Endothelial cell (in vitro differentiated cells): ENCODE measurements around the gene FGGY. TPM values are rescaled to one million over a fixed set of nuclear protein-coding genes. Genes with fewer than 3 reads are reported as not detected.

Source experiments
- DNase-seq: peaks from one replicate; pipeline ENCODE4 v3.0.0; 2021; ENCODE audit warnings: low spot score
- H3K27ac Mint-ChIP-seq: one replicate; pipeline ENCODE4 v1.8.0; 2021; ENCODE audit warnings: mixed read lengths, inconsistent platforms; ENCODE audit not compliant: unreplicated experiment
- H3K27me3 Mint-ChIP-seq: one replicate; pipeline ENCODE4 v1.8.0; 2021; ENCODE audit warnings: mild to moderate bottlenecking, moderate library complexity, mixed read lengths, inconsistent platforms; ENCODE audit not compliant: unreplicated experiment
- H3K36me3 Mint-ChIP-seq: one replicate; pipeline ENCODE4 v1.8.0; 2021; ENCODE audit warnings: mild to moderate bottlenecking, low read depth, mixed read lengths, inconsistent platforms; ENCODE audit not compliant: unreplicated experiment
- H3K4me1 Mint-ChIP-seq: one replicate; pipeline ENCODE4 v1.8.0; 2021; ENCODE audit warnings: mild to moderate bottlenecking, mixed read lengths, inconsistent platforms; ENCODE audit not compliant: unreplicated experiment
- H3K4me3 Mint-ChIP-seq: one replicate; pipeline ENCODE4 v1.8.0; 2021; ENCODE audit warnings: mild to moderate bottlenecking, mixed read lengths, inconsistent platforms; ENCODE audit not compliant: unreplicated experiment
- H3K9me3 Mint-ChIP-seq: one replicate; pipeline ENCODE4 v1.8.0; 2021; ENCODE audit warnings: mixed read lengths, inconsistent platforms; ENCODE audit not compliant: unreplicated experiment
- CTCF ChIP-seq: fragments of 200-600 bp; sonication (generic); IDR thresholded peaks from one replicate; pipeline ENCODE4 v1.5.0; 2021; ENCODE audit warnings: antibody characterized with exemption; ENCODE audit not compliant: unreplicated experiment
- total RNA-seq: library from RNA; stranded (reverse); fragmentation: NEBNext Ultra II Directional; extraction: Animal tissue kit (Norgen Biotek cat#: 25700); gene quantifications from one replicate; pipeline ENCODE4 v1.2.1, GENCODE V29; 2021; ENCODE audit not compliant: unreplicated experiment

Gene FGGY
- total RNA-seq, 1 donor from 2014 or later = 41.2 TPM

- Mint-ChIP-seq H3K4me1 (peaks cover 10% of the 10 kb centered on the region), H3K27ac (no peak overlapping the region), H3K27me3 (peaks cover 2% of the 10 kb centered on the region), H3K4me3 (no peak overlapping the region), H3K36me3 (peaks cover 41% of the 10 kb centered on the region), H3K9me3 (peaks cover 14% of the 10 kb centered on the region)
- DNase-seq = no peak
- TF ChIP-seq CTCF = no peak
Observed at GRCh38 chr1:59561796-59562195, 264.9 kb downstream of the FGGY start.

- Mint-ChIP-seq H3K27ac (no peak overlapping the region), H3K27me3 (peaks cover 2% of the 10 kb centered on the region), H3K4me3 (no peak overlapping the region), H3K9me3 (no peaks in the 10 kb centered on the region), H3K4me1 (peaks cover 21% of the 10 kb centered on the region), H3K36me3 (peaks cover 15% of the 10 kb centered on the region)
- no peak for DNase-seq
- no peak for TF ChIP-seq CTCF
Observed at GRCh38 chr1:59564192-59564891, 267.4 kb downstream of the FGGY start.

GRCh38 chr1:59565611-59566410 lies 268.9 kb downstream of the FGGY start:
- no peak overlapping the region for H3K27ac Mint-ChIP-seq
- no peaks in the 10 kb centered on the region for H3K9me3 Mint-ChIP-seq
- DNase-seq = no peak
- TF ChIP-seq CTCF = no peak
- H3K4me3 Mint-ChIP-seq = no peak overlapping the region
- H3K4me1 Mint-ChIP-seq = peaks cover 32% of the 10 kb centered on the region
- no peaks in the 10 kb centered on the region for H3K27me3 Mint-ChIP-seq
- H3K36me3 Mint-ChIP-seq = peaks cover 7% of the 10 kb centered on the region

GRCh38 chr1:59568158-59568935 lies 271.5 kb downstream of the FGGY start:
- Mint-ChIP-seq H3K27ac (no peak overlapping the region), H3K4me3 (no peak overlapping the region), H3K36me3 (peaks cover 8% of the 10 kb centered on the region), H3K9me3 (no peaks in the 10 kb centered on the region), H3K4me1 (peaks cover 48% of the 10 kb centered on the region), H3K27me3 (peaks cover 2% of the 10 kb centered on the region)
- DNase-seq = no peak
- no peak for TF ChIP-seq CTCF
